Esophagus squamous epithelium (tissue), 4 donors: ENCODE results near the gene NLRP13.

Experiments
- CTCF ChIP-seq, 6 experiments: fragments of 450-650 bp in 4 of 6; fragments of 200-600 bp in 2 of 6; sonication (generic) in 2 of 6; IDR thresholded peaks; one replicate each; pipeline ENCODE4 v1.5.1; 2016 to 2019; ENCODE audit warnings: antibody characterized with exemption in 6 of 6, mild to moderate bottlenecking in 4 of 6, moderate library complexity in 4 of 6
- POLR2A ChIP-seq, 4 donors: fragments of 450-650 bp; IDR thresholded peaks; one replicate each; pipeline ENCODE4 v1.6.1; 2017; ENCODE audit warnings: antibody characterized with exemption in 4 of 4, mild to moderate bottlenecking in 4 of 4, moderate library complexity in 3 of 4

- no peak for TF ChIP-seq POLR2A (IDR thresholded peaks at IDR 0.05)
- no peak for TF ChIP-seq CTCF (IDR thresholded peaks at IDR 0.05)
Measured at GRCh38 chr19:55930996-55931515, 1.1 kb downstream of the NLRP13 start.
